Chondrocyte (in vitro differentiated cells): ENCODE measurements around the gene NHSL2. TPM values are rescaled to one million over a fixed set of nuclear protein-coding genes. Genes with fewer than 3 reads are reported as not detected.
A peak's percentile ranks its signal among the peaks of the same experiment; 100 is the strongest.
"Not testable (repeated sequence)": the region's sequence is repeated elsewhere in the genome, so short reads cannot be mapped to it uniquely, and the experiment has no call there.

ENCODE experiments used
- DNase-seq: peaks from one replicate; pipeline ENCODE4 v3.0.0; 2021; ENCODE audit warnings: mixed read lengths, low spot score
- H3K27ac Mint-ChIP-seq: one replicate; pipeline ENCODE4 v1.8.0; 2021; ENCODE audit warnings: mild to moderate bottlenecking, moderate library complexity, mixed read lengths; ENCODE audit not compliant: unreplicated experiment
- H3K27me3 Mint-ChIP-seq: 2 replicates; pipeline ENCODE4 v1.8.0; 2021; ENCODE audit warnings: low read depth, mixed read lengths
- H3K36me3 Mint-ChIP-seq: 2 replicates; pipeline ENCODE4 v1.8.0; 2021; ENCODE audit warnings: low read depth, mixed read lengths
- H3K4me1 Mint-ChIP-seq: 2 replicates; pipeline ENCODE4 v1.8.0; 2021; ENCODE audit warnings: low read depth, mild to moderate bottlenecking, mixed read lengths
- H3K4me3 Mint-ChIP-seq: one replicate; pipeline ENCODE4 v1.8.0; 2021; ENCODE audit warnings: mild to moderate bottlenecking, moderate library complexity, mixed read lengths; ENCODE audit not compliant: unreplicated experiment
- H3K9me3 Mint-ChIP-seq: 2 replicates; pipeline ENCODE4 v1.8.0; 2021; ENCODE audit warnings: low read depth, mixed read lengths
- long read RNA-seq: library from polyadenylated mRNA; stranded (forward); transcript quantifications from one replicate; pipeline ENCODE4 v2.0.0, GENCODE V29; 2021
- total RNA-seq: library from RNA; stranded (reverse); gene quantifications from 3 replicates; pipeline ENCODE4 v1.2.1, GENCODE V29; 2021
- TF ChIP-seq, protein P1 (sequence below): fragments of 200-600 bp; sonication (generic); IDR thresholded peaks from 2 replicates; pipeline ENCODE4 v1.5.0; 2021; ENCODE audit warnings: antibody characterized with exemption, mild to moderate bottlenecking, moderate library complexity

Gene NHSL2
- total RNA-seq: 2.1 to 2.2 TPM (median 2.1 TPM) in 3 replicates
- long read RNA-seq, partial matches to known transcripts: 0 of 2 reads
- long read RNA-seq, other reads (novel, unspliced or antisense): 2 of 2 reads

GRCh38 chrX:71910643-71910985, at the start of gene NHSL2:
Gene NHSL2, plus strand, starts transcription at chrX:71910845.
- H3K27ac Mint-ChIP-seq: no peak within 1 kb of the TSS
- peak within 1 kb of the TSS; percentile 63 for H3K4me3 Mint-ChIP-seq
- no peaks in the 10 kb centered on the region for H3K4me1 Mint-ChIP-seq
- peaks cover 9% of the 10 kb centered on the region for H3K9me3 Mint-ChIP-seq
- TF ChIP-seq, protein P1, sequence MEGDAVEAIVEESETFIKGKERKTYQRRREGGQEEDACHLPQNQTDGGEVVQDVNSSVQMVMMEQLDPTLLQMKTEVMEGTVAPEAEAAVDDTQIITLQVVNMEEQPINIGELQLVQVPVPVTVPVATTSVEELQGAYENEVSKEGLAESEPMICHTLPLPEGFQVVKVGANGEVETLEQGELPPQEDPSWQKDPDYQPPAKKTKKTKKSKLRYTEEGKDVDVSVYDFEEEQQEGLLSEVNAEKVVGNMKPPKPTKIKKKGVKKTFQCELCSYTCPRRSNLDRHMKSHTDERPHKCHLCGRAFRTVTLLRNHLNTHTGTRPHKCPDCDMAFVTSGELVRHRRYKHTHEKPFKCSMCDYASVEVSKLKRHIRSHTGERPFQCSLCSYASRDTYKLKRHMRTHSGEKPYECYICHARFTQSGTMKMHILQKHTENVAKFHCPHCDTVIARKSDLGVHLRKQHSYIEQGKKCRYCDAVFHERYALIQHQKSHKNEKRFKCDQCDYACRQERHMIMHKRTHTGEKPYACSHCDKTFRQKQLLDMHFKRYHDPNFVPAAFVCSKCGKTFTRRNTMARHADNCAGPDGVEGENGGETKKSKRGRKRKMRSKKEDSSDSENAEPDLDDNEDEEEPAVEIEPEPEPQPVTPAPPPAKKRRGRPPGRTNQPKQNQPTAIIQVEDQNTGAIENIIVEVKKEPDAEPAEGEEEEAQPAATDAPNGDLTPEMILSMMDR: no peak
- no peaks in the 10 kb centered on the region for H3K27me3 Mint-ChIP-seq
- H3K36me3 Mint-ChIP-seq: no peaks in the 10 kb centered on the region
- DNase-seq: no peak

DNA sequence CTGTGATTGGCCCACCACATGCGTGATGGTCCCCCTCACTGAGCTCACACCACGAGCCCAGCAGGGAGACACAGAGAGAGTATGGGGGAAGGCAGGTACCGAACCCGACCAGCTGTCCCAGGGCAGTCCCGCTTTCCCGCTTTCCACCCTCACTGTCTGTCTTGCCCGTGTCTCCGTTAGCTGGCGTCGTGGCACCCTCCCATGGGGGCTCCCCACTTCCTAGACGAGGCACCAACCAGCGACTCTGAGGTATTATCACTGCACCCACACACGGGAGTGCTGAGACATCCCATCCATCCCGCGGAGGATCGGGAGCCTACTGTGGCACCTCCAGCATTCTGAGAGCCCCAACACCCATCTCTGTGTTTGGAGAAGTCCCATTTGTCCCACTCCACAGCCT, 43.0 kb upstream of the NHSL2 start:
- no peak for DNase-seq
- Mint-ChIP-seq H3K36me3 (no peaks in the 10 kb centered on the region), H3K27me3 (peaks cover 21% of the 10 kb centered on the region), H3K9me3 (peaks cover 5% of the 10 kb centered on the region), H3K27ac (no peak overlapping the region), H3K4me3 (no peak overlapping the region), H3K4me1 (no peaks in the 10 kb centered on the region)
- TF ChIP-seq, protein P1: no peak

GRCh38 chrX:71869566-71869965, 41.1 kb upstream of the NHSL2 start:
- not testable (repeated sequence) for DNase-seq, H3K36me3 Mint-ChIP-seq, H3K4me3 Mint-ChIP-seq, H3K27ac Mint-ChIP-seq, H3K4me1 Mint-ChIP-seq, H3K9me3 Mint-ChIP-seq
- peaks cover 16% of the 10 kb centered on the region for H3K27me3 Mint-ChIP-seq

GRCh38 chrX:71870208-71871098, 40.2 kb upstream of the NHSL2 start:
- no peak for DNase-seq
- Mint-ChIP-seq H3K27ac (no peak overlapping the region), H3K9me3 (peaks cover 7% of the 10 kb centered on the region)

GRCh38 chrX:71871367-71871766, 39.3 kb upstream of the NHSL2 start:
- TF ChIP-seq, protein P1: no peak

More at GRCh38 chrX:71870208-71871098, 40.2 kb upstream of the NHSL2 start:
- TF ChIP-seq, protein P1: peak; percentile 48
- Mint-ChIP-seq H3K4me3 (no peak overlapping the region), H3K27me3 (peaks cover 14% of the 10 kb centered on the region), H3K4me1 (no peaks in the 10 kb centered on the region), H3K36me3 (no peaks in the 10 kb centered on the region)

More at GRCh38 chrX:71871367-71871766, 39.3 kb upstream of the NHSL2 start:
- H3K4me1 Mint-ChIP-seq: no peaks in the 10 kb centered on the region
- DNase-seq: no peak
- peaks cover 9% of the 10 kb centered on the region for H3K27me3 Mint-ChIP-seq
- peaks cover 7% of the 10 kb centered on the region for H3K9me3 Mint-ChIP-seq
- H3K27ac Mint-ChIP-seq: no peak overlapping the region
- H3K36me3 Mint-ChIP-seq: no peaks in the 10 kb centered on the region
- no peak overlapping the region for H3K4me3 Mint-ChIP-seq
